ENCODE data around the gene SYT15. TPM values are rescaled to one million over a fixed set of nuclear protein-coding genes. Genes with fewer than 3 reads are reported as not detected.
"Not testable (repeated sequence)": the region's sequence is repeated elsewhere in the genome, so short reads cannot be mapped to it uniquely, and the experiment has no call there.

SYT15 gene
- total RNA-seq, 1 experiment from 2014 or later, result 0.64 TPM

DNA sequence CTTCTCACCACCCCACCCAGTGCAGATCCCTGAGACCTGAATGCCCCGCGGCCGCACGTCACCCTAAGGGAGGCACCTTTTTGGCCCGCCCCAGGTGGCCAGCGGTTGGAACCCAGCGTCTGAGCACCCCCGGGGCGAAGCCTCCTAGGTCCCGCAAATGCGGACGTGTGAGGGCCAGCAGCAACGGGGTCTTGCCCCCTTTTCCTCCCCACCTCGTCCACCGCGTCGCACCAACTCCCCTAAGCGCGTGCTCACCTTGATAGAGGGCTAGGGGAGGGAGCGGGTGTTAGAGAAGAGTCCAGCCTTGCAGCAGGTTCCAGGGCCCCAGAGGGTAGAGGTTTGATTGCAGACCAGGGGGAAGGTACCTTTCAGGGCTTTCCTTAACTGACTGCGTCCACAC is 450 bp downstream of the SYT15 start:
- BruUV-seq (replicated peaks); H3K27me3 ChIP-seq (replicated peaks; ENCODE audit: insufficient read depth, low read depth, low read length, poor library complexity); H3K4me1 ChIP-seq (ENCODE audit: insufficient read depth, low read length, poor library complexity, severe bottlenecking); H3K9me3 ChIP-seq (ENCODE audit: low read depth, low read length, poor library complexity, severe bottlenecking); H3K27ac ChIP-seq (ENCODE audit: low read depth, low read length, poor library complexity, severe bottlenecking); DNase-seq (ENCODE audit: low spot score); H3K36me3 ChIP-seq (ENCODE audit: insufficient read depth, low read length, poor library complexity, severe bottlenecking); CTCF ChIA-PET; POLR2A ChIA-PET (ENCODE audit: low non-redundant PET); H3K4me3 ChIP-seq (ENCODE audit: low read depth, low read length, poor library complexity, severe bottlenecking); intact Hi-C loops (cut with micrococcal nuclease; ENCODE audit: unreplicated experiment): not testable (repeated sequence)

DNA sequence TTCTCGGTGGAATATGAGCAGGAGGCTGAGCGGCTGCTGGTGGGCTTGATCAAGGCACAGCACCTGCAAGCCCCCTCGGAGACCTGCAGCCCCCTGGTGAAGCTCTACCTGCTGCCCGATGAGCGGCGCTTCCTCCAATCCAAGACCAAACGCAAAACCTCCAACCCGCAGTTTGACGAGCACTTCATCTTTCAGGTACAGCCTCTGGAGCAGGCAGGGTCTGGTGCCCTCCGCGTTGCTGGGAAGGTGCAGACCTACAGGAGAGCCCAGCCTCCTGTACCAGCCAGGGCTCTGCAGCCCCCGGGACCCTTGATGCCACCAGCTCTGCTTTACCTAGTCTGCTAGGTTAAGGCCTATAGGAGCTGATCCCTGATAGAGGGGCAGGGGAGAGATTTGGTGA is 3.1 kb downstream of the SYT15 start:
- intact Hi-C loops (cut with micrococcal nuclease; ENCODE audit: unreplicated experiment); H3K36me3 ChIP-seq (ENCODE audit: insufficient read depth, low read length, poor library complexity, severe bottlenecking); H3K4me1 ChIP-seq (ENCODE audit: insufficient read depth, low read length, poor library complexity, severe bottlenecking): not testable (repeated sequence)

DNA sequence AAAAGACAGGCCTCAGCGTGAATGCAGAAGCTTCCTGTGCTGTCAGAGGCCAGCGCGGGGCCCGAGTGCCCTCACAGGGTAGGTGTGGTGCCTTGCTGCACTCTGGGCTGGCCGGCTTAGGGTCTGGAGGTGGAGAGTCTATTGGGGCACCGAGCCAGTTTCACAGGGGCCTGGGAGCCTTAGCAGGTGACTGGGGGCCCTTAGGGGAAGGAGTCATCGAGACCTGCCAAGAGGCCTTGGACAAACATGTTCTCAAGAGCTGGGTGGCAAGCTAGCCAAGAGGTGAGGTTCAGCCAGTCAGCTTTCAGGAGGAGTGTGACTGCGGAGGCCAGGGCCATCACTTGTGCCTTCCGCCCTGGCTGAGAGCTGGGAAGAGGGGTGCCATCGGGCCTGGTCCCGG is 3.6 kb downstream of the SYT15 start:
- H3K27ac ChIP-seq (ENCODE audit: low read depth, low read length, poor library complexity, severe bottlenecking); H3K36me3 ChIP-seq (ENCODE audit: insufficient read depth, low read length, poor library complexity, severe bottlenecking); BruUV-seq (replicated peaks); DNase-seq (ENCODE audit: low spot score); H3K4me3 ChIP-seq (ENCODE audit: low read depth, low read length, poor library complexity, severe bottlenecking); POLR2A ChIA-PET (ENCODE audit: low non-redundant PET); H3K4me1 ChIP-seq (ENCODE audit: insufficient read depth, low read length, poor library complexity, severe bottlenecking); CTCF ChIA-PET; intact Hi-C loops (cut with micrococcal nuclease; ENCODE audit: unreplicated experiment); H3K27me3 ChIP-seq (replicated peaks; ENCODE audit: insufficient read depth, low read depth, low read length, poor library complexity); H3K9me3 ChIP-seq (ENCODE audit: low read depth, low read length, poor library complexity, severe bottlenecking): not testable (repeated sequence)

More for the DNA sequence above, 3.1 kb downstream of the SYT15 start:
- POLR2A ChIA-PET (ENCODE audit: low non-redundant PET); H3K9me3 ChIP-seq (ENCODE audit: low read depth, low read length, poor library complexity, severe bottlenecking); H3K27me3 ChIP-seq (replicated peaks; ENCODE audit: insufficient read depth, low read depth, low read length, poor library complexity); H3K4me3 ChIP-seq (ENCODE audit: low read depth, low read length, poor library complexity, severe bottlenecking); BruUV-seq (replicated peaks); H3K27ac ChIP-seq (ENCODE audit: low read depth, low read length, poor library complexity, severe bottlenecking); DNase-seq (ENCODE audit: low spot score); CTCF ChIA-PET: not testable (repeated sequence)

DNA sequence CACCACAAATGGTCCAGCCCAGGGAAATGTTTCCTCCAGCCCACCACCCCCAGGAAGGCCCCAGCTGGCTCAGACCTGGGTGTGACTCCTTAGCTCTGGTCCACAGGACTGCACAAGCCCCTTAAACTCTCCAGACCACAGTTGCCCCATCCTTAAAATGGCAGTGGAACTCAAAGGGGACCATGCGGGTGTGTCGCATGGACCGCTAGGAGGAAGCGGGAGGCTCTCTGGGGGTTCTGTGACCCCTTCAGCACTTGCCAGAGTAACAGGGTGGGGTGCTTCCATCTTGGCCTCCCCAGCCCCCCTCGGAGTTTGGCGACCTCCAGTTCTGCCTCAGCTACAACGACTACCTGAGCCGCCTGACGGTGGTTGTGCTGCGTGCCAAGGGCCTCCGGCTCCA is 5.3 kb downstream of the SYT15 start:
- DNase-seq (ENCODE audit: low spot score); H3K4me1 ChIP-seq (ENCODE audit: insufficient read depth, low read length, poor library complexity, severe bottlenecking); H3K27ac ChIP-seq (ENCODE audit: low read depth, low read length, poor library complexity, severe bottlenecking); H3K36me3 ChIP-seq (ENCODE audit: insufficient read depth, low read length, poor library complexity, severe bottlenecking); H3K4me3 ChIP-seq (ENCODE audit: low read depth, low read length, poor library complexity, severe bottlenecking); CTCF ChIA-PET; intact Hi-C loops (cut with micrococcal nuclease; ENCODE audit: unreplicated experiment); H3K9me3 ChIP-seq (ENCODE audit: low read depth, low read length, poor library complexity, severe bottlenecking); POLR2A ChIA-PET (ENCODE audit: low non-redundant PET); H3K27me3 ChIP-seq (replicated peaks; ENCODE audit: insufficient read depth, low read depth, low read length, poor library complexity); BruUV-seq (replicated peaks): not testable (repeated sequence)

DNA sequence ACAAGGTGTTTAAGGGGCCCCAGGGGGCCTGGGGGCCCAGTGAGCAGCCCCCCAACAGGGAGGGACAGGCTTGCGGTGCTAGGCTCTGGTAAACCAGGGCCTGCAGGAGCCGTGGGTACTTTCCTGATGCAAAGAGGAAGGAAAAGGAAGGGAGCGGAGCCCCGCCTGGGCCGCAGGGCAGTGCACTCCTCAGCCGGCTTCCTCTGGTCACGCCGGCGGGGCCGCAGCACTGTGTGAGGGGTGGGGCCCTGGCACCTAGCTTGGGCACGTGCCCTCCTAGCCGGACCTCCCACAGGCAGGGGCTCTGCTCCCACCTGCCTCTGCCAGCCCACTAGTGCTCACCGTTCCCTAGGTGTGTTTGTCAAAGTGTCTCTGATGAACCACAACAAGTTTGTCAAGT is 6.3 kb downstream of the SYT15 start:
- CTCF ChIA-PET; H3K9me3 ChIP-seq (ENCODE audit: low read depth, low read length, poor library complexity, severe bottlenecking); H3K27ac ChIP-seq (ENCODE audit: low read depth, low read length, poor library complexity, severe bottlenecking); POLR2A ChIA-PET (ENCODE audit: low non-redundant PET); intact Hi-C loops (cut with micrococcal nuclease; ENCODE audit: unreplicated experiment); BruUV-seq (replicated peaks); DNase-seq (ENCODE audit: low spot score); H3K4me3 ChIP-seq (ENCODE audit: low read depth, low read length, poor library complexity, severe bottlenecking); H3K4me1 ChIP-seq (ENCODE audit: insufficient read depth, low read length, poor library complexity, severe bottlenecking); H3K27me3 ChIP-seq (replicated peaks; ENCODE audit: insufficient read depth, low read depth, low read length, poor library complexity); H3K36me3 ChIP-seq (ENCODE audit: insufficient read depth, low read length, poor library complexity, severe bottlenecking): not testable (repeated sequence)

DNA sequence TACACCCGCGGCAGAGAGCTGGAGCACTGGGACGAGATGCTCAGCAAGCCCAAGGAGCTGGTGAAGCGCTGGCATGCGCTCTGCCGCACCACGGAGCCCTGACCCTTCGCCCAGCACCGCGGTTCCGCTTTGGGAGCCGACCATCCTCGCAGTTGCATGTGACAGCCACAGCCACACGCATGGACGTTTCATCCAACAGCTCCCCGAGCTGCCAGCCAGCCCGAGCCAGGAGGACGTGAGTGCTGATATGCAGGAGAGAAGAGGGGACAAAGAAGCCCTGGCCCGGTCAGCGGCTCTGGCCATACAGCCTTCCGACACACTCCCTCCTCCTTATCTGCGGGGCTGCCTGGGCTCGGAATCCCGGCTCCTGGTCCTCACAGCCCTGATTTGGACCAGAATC is 8.6 kb downstream of the SYT15 start:
- intact Hi-C loops (cut with micrococcal nuclease; ENCODE audit: unreplicated experiment); BruUV-seq (replicated peaks): not testable (repeated sequence)

DNA sequence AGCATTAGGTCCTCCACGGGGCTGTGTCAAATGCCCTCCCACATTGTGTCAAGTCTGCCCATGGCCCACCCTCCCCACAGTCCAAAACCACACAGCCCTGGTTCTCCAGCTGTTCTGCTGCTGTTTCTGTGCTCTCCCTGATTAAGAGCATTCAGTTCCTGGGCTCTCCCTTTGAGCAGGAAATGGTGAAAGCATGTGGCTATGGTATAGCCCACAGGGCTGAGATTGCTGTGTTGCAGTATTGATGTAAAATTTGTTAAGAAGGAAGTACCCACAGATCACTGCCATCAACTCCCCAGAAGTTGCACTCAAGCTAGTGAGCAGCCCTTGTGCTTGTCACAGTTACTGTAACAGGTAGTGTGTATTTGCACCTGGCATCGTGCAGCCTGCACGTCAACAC is 9.3 kb downstream of the SYT15 start:
- H3K4me3 ChIP-seq (ENCODE audit: low read depth, low read length, poor library complexity, severe bottlenecking); DNase-seq (ENCODE audit: low spot score); CTCF ChIA-PET; H3K4me1 ChIP-seq (ENCODE audit: insufficient read depth, low read length, poor library complexity, severe bottlenecking); H3K36me3 ChIP-seq (ENCODE audit: insufficient read depth, low read length, poor library complexity, severe bottlenecking); H3K9me3 ChIP-seq (ENCODE audit: low read depth, low read length, poor library complexity, severe bottlenecking); BruUV-seq (replicated peaks); intact Hi-C loops (cut with micrococcal nuclease; ENCODE audit: unreplicated experiment); H3K27me3 ChIP-seq (replicated peaks; ENCODE audit: insufficient read depth, low read depth, low read length, poor library complexity); POLR2A ChIA-PET (ENCODE audit: low non-redundant PET); H3K27ac ChIP-seq (ENCODE audit: low read depth, low read length, poor library complexity, severe bottlenecking): not testable (repeated sequence)

More for the DNA sequence above, 8.6 kb downstream of the SYT15 start:
- POLR2A ChIA-PET (ENCODE audit: low non-redundant PET); H3K4me1 ChIP-seq (ENCODE audit: insufficient read depth, low read length, poor library complexity, severe bottlenecking); CTCF ChIA-PET; H3K4me3 ChIP-seq (ENCODE audit: low read depth, low read length, poor library complexity, severe bottlenecking); H3K27ac ChIP-seq (ENCODE audit: low read depth, low read length, poor library complexity, severe bottlenecking); H3K27me3 ChIP-seq (replicated peaks; ENCODE audit: insufficient read depth, low read depth, low read length, poor library complexity); H3K9me3 ChIP-seq (ENCODE audit: low read depth, low read length, poor library complexity, severe bottlenecking); H3K36me3 ChIP-seq (ENCODE audit: insufficient read depth, low read length, poor library complexity, severe bottlenecking); DNase-seq (ENCODE audit: low spot score): not testable (repeated sequence)

DNA sequence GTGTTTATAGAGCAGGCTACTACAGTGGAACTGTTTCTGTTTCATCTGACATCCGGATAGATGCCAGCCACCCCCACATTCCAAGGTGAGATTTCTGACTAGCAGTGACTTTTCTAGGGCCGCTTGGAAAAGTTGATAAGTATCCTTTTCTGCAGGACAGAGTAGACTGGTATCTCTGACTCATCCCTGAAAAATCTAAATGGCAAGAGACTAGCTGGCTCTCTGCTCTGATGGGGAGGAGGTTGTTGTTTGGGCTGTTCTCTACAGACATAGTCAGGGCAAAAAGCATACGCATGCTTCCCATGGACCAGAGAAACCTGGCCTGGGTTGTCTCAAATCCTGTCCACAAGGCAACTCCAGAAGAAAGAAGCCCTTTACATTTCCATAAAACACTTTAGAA is 10.7 kb downstream of the SYT15 start:
- CTCF ChIA-PET, result not testable (repeated sequence)

More for the DNA sequence above, 10.7 kb downstream of the SYT15 start:
- H3K27me3 ChIP-seq (replicated peaks; ENCODE audit: insufficient read depth, low read depth, low read length, poor library complexity); intact Hi-C loops (cut with micrococcal nuclease; ENCODE audit: unreplicated experiment); H3K9me3 ChIP-seq (ENCODE audit: low read depth, low read length, poor library complexity, severe bottlenecking); H3K27ac ChIP-seq (ENCODE audit: low read depth, low read length, poor library complexity, severe bottlenecking); POLR2A ChIA-PET (ENCODE audit: low non-redundant PET); H3K36me3 ChIP-seq (ENCODE audit: insufficient read depth, low read length, poor library complexity, severe bottlenecking); H3K4me1 ChIP-seq (ENCODE audit: insufficient read depth, low read length, poor library complexity, severe bottlenecking); DNase-seq (ENCODE audit: low spot score); H3K4me3 ChIP-seq (ENCODE audit: low read depth, low read length, poor library complexity, severe bottlenecking); BruUV-seq (replicated peaks): not testable (repeated sequence)

Data from A673 (cell line).